Thyroid gland (tissue), 4 donors: ENCODE results near the gene ARL3. TPM values are rescaled to one million over a fixed set of nuclear protein-coding genes. Genes with fewer than 3 reads are reported as not detected.
"Not testable (repeated sequence)": the region's sequence is repeated elsewhere in the genome, so short reads cannot be mapped to it uniquely, and the experiment has no call there.

ENCODE experiments used
- DNase-seq, 2 donors: peaks; one replicate each; pipeline ENCODE4 v3.0.0-alpha.2; 2019
- H3K27ac ChIP-seq, 3 donors: fragments of 200-600 bp; sonication (generic); 1 replicate in 2 of 3; 2 replicates in 1 of 3; pipeline ENCODE4 v1.5.1; 2016 to 2019; ENCODE audit warnings: mild to moderate bottlenecking in 1 of 3, moderate library complexity in 1 of 3
- H3K27me3 ChIP-seq: fragments of 200-600 bp; sonication (generic); one replicate; pipeline ENCODE4 v1.5.1; 2019
- H3K36me3 ChIP-seq, 2 donors: fragments of 200-600 bp; sonication (generic); one replicate each; pipeline ENCODE4 v1.5.1; 2016 to 2019
- H3K4me1 ChIP-seq, 2 donors: fragments of 200-600 bp; sonication (generic); one replicate each; pipeline ENCODE4 v1.5.1; 2017 to 2019
- H3K4me3 ChIP-seq, 3 donors: fragments of 200-600 bp; sonication (generic); replicated peaks in 1 of 3; 1 replicate in 2 of 3; 2 replicates in 1 of 3; pipeline ENCODE4 v1.5.1; 2016; ENCODE audit warnings: mild to moderate bottlenecking in 1 of 3
- H3K9me3 ChIP-seq: fragments of 200-600 bp; sonication (generic); one replicate; pipeline ENCODE4 v1.5.1; 2017
- CTCF ChIP-seq, 6 experiments: fragments of 200-600 bp in 3 of 6; fragments of 450-650 bp in 3 of 6; sonication (generic) in 3 of 6; IDR thresholded peaks; one replicate each; pipeline ENCODE4 v1.5.1; 2016 to 2019; ENCODE audit warnings: antibody characterized with exemption in 6 of 6, mild to moderate bottlenecking in 2 of 6, inconsistent platforms in 1 of 6, moderate library complexity in 1 of 6
- POLR2A ChIP-seq, 2 donors: fragments of 450-650 bp; IDR thresholded peaks; one replicate each; pipeline ENCODE4 v1.6.1; 2017; ENCODE audit warnings: antibody characterized with exemption in 2 of 2, mild to moderate bottlenecking in 2 of 2, moderate library complexity in 1 of 2
- WGBS, 2 donors: methylation state at CpG; one replicate each; pipeline ENCODE4 v1.1.5; 2017; 5-methylcytosine and 5-hydroxymethylcytosine counted together
- intact Hi-C: fragments of 100-400 bp; cut with DNase I; formaldehyde crosslinking; loops from one replicate; pipeline ENCODE4 v1.15.1; 2023
- total RNA-seq, 4 donors: library from RNA; depleted of rRNA; stranded (reverse); fragments of >200 nt; gene quantifications; one replicate each; pipeline ENCODE4 v1.2.3, GENCODE V29; 2016

The ARL3 gene
- total RNA-seq, 4 donors from 2014 or later: 6.6 to 13.4 (median 10.2) TPM

- no peak for DNase-seq
- H3K27me3 ChIP-seq: no peaks in the 10 kb centered on the region
- no peaks in the 10 kb centered on the region for H3K9me3 ChIP-seq
- TF ChIP-seq POLR2A (IDR thresholded peaks at IDR 0.05): no peak
- TF ChIP-seq CTCF (IDR thresholded peaks at IDR 0.05): peak in 1 of 6 experiments; percentile 2
- H3K36me3 ChIP-seq: no peaks in the 10 kb centered on the region
- H3K4me3 ChIP-seq: no peak overlapping the region
- 94% methylated on average over 9 of the region's 9 CpGs for WGBS, 2 donors
- intact Hi-C loops: no loop called here
- peak overlapping the region; percentile 63 to 99 (median 82) for H3K27ac ChIP-seq
- H3K4me1 ChIP-seq: peaks cover 55 to 61% of the 10 kb centered on the region in 2 donors
These were observed 44.0 kb downstream of the ARL3 start for GRCh38 chr10:102670065-102670670.

DNA sequence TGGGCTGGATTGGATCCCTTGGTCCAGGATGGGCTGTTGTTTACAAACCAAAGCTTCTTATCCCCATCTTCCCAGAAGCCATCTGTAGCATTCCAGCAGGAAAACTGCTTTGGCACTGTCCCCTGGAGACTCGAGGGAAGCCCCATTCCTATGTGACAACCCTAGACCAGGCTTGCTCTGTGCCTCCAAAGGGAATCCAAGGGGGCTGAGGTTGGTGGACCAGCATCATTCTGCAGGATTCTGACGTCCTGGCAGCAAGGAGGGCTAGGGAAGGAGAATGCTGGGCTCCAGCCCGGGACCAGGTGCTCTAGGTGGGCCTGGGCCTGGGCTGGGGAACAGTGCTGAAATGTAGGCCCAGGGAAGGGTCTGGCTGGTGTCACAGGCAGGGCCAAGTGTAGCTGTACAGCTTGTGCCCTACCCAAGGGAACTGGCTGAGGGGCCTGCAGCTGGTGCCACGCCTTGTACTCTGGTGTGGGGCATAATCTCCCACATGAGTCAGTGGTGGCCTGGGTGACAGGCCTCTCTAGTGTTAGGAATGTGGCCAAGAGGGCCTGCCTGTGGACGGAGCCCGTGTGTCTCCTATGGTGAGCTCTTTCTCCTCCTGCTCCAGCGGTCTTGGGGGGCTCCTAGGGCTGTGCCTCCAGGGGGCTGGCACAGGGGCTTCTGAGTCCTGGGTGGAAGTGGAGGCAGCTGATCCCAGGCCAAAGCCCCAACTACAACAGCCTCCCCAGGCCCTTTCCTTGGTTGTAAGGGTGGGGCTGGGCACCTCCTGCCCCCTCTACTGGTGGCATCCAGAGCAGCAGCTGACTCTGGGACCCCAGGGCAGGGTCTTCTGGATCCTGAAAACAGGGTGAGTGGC, 44.8 kb downstream of the ARL3 start:
- DNase-seq: peak; percentile 88
- Histone ChIP-seq H3K36me3 (no peaks in the 10 kb centered on the region), H3K4me1 (peaks cover 47 to 54% of the 10 kb centered on the region in 2 donors)

GRCh38 chr10:102668326-102669107, 45.7 kb downstream of the ARL3 start:
- H3K27ac ChIP-seq: peak overlapping the region in 2 of 3 donors; percentile 63 to 99
- no peaks in the 10 kb centered on the region for H3K27me3 ChIP-seq
- DNase-seq: no peak
- H3K4me1 ChIP-seq: peaks cover 44 to 45% of the 10 kb centered on the region in 2 donors
- 87 to 89% methylated on average over 10 of the region's 10 CpGs for WGBS, 2 donors
- H3K4me3 ChIP-seq: no peak overlapping the region
- H3K36me3 ChIP-seq: no peaks in the 10 kb centered on the region
- intact Hi-C loops: no loop called here
- H3K9me3 ChIP-seq: no peaks in the 10 kb centered on the region
- no peak for TF ChIP-seq POLR2A (IDR thresholded peaks at IDR 0.05)
- TF ChIP-seq CTCF (IDR thresholded peaks at IDR 0.05): no peak

More for the DNA sequence above, 44.8 kb downstream of the ARL3 start:
- no peaks in the 10 kb centered on the region for H3K9me3 ChIP-seq
- TF ChIP-seq POLR2A (IDR thresholded peaks at IDR 0.05): peak in 1 of 2 donors; percentile 49
- TF ChIP-seq CTCF (IDR thresholded peaks at IDR 0.05): peak in 4 of 6 experiments; percentile 4 to 28 (median 16)
- WGBS, 2 donors: 47 to 75% methylated on average over 2 to 4 of the region's 7 CpGs
- intact Hi-C loops: no loop called here
- peak overlapping the region; percentile 63 to 99 (median 82) for H3K27ac ChIP-seq
- no peaks in the 10 kb centered on the region for H3K27me3 ChIP-seq
- no peak overlapping the region for H3K4me3 ChIP-seq

DNA sequence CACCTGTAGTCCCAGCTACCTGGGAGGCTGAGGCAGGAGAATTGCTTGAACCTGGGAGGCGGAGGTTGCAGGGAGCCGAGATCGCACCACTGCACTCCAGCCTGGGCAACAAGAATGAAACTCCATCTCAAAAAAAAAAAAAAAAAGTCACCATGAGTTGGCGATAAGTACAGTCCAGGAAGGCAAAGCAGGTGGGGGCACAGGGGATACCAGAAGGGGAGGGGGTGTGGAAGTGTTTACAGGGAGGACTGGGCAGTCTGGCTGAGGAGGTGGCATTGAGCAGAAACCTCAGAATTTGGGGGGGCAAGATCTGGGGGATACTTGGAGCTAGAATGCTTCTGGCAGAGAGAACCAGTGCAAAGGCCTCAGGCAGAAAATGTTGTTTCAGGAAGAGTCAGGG, 46.8 kb downstream of the ARL3 start:
- 93 to 94% methylated on average over 4 of the region's 4 CpGs for WGBS, 2 donors
- DNase-seq, H3K27ac ChIP-seq, H3K9me3 ChIP-seq, H3K4me3 ChIP-seq, H3K27me3 ChIP-seq, intact Hi-C loops, H3K36me3 ChIP-seq: not testable (repeated sequence)
- peaks cover 34 to 36% of the 10 kb centered on the region in 2 donors for H3K4me1 ChIP-seq

GRCh38 chr10:102665904-102666509, 48.2 kb downstream of the ARL3 start:
- Histone ChIP-seq H3K4me3 (no peak overlapping the region), H3K36me3 (no peaks in the 10 kb centered on the region), H3K27me3 (no peaks in the 10 kb centered on the region), H3K9me3 (no peaks in the 10 kb centered on the region), H3K27ac (no peak overlapping the region), H3K4me1 (peaks cover 28 to 34% of the 10 kb centered on the region in 2 donors)
- 65 to 71% methylated on average over 5 to 9 of the region's 9 CpGs for WGBS, 2 donors
- TF ChIP-seq POLR2A (IDR thresholded peaks at IDR 0.05) (no peak), CTCF (IDR thresholded peaks at IDR 0.05) (no peak)
- DNase-seq: no peak
- intact Hi-C loops: no loop called here
